ENCODE data around the gene HYLS1. TPM values are rescaled to one million over a fixed set of nuclear protein-coding genes. Genes with fewer than 3 reads are reported as not detected.

HYLS1 gene
- total and polyA plus RNA-seq, 7 donors, result 3.0 to 8.7 (median 6.1) TPM

- no peak for DNase-seq
- TF ChIP-seq POLR2A (IDR thresholded peaks at IDR 0.05) (no peak), POLR2AphosphoS5 (IDR thresholded peaks at IDR 0.05) (no peak), CTCF (IDR thresholded peaks at IDR 0.05) (no peak), EP300 (IDR thresholded peaks at IDR 0.05) (no peak)
- Histone ChIP-seq H3K27me3 (no peaks in the 10 kb centered on the region), H3K27ac (no peak overlapping the region), H3K4me3 (no peak overlapping the region), H3K9me3 (no peaks in the 10 kb centered on the region), H3K4me1 (peaks cover 0 to 17% (median 13%) of the 10 kb centered on the region in 4 donors), H3K36me3 (no peaks in the 10 kb centered on the region)
- intact Hi-C loops (cut with DNase I), result no loop called here
- 87 to 90% methylated on average over 12 of the region's 12 CpGs for WGBS, 2 donors
Measured at GRCh38 chr11:125926682-125927081, 39.2 kb downstream of the HYLS1 start.

GRCh38 chr11:125929445-125930075 is 42.1 kb downstream of the HYLS1 start:
- Histone ChIP-seq H3K9me3 (no peaks in the 10 kb centered on the region), H3K27ac (no peak overlapping the region), H3K4me3 (no peak overlapping the region), H3K4me1 (peaks cover 0 to 31% (median 20%) of the 10 kb centered on the region in 4 donors), H3K36me3 (no peaks in the 10 kb centered on the region), H3K27me3 (no peaks in the 10 kb centered on the region)
- WGBS, 2 donors, result 81 to 84% methylated on average over 9 of the region's 9 CpGs
- no peak for TF ChIP-seq EP300 (IDR thresholded peaks at IDR 0.05)
- TF ChIP-seq POLR2AphosphoS5 (IDR thresholded peaks at IDR 0.05), result no peak
- TF ChIP-seq POLR2A (IDR thresholded peaks at IDR 0.05), result no peak
- TF ChIP-seq CTCF (IDR thresholded peaks at IDR 0.05), result no peak
- DNase-seq, result no peak
- intact Hi-C loops (cut with DNase I), result no loop called here

GRCh38 chr11:125930076-125930450 is 42.6 kb downstream of the HYLS1 start:
- no peaks in the 10 kb centered on the region for H3K27me3 ChIP-seq
- intact Hi-C loops (cut with DNase I), result no loop called here
- H3K27ac ChIP-seq, result no peak overlapping the region

GRCh38 chr11:125931116-125931515 is 43.6 kb downstream of the HYLS1 start:
- no peaks in the 10 kb centered on the region for H3K27me3 ChIP-seq
- TF ChIP-seq POLR2AphosphoS5 (IDR thresholded peaks at IDR 0.05) (no peak), CTCF (IDR thresholded peaks at IDR 0.05) (no peak), EP300 (IDR thresholded peaks at IDR 0.05) (no peak), POLR2A (IDR thresholded peaks at IDR 0.05) (no peak)
- no peaks in the 10 kb centered on the region for H3K36me3 ChIP-seq
- peaks cover 0 to 29% (median 16%) of the 10 kb centered on the region in 4 donors for H3K4me1 ChIP-seq
- H3K9me3 ChIP-seq, result no peaks in the 10 kb centered on the region
- DNase-seq, result no peak
- no peak overlapping the region for H3K4me3 ChIP-seq
- 69 to 70% methylated on average over 3 of the region's 3 CpGs for WGBS, 2 donors
- intact Hi-C loops (cut with DNase I), result no loop called here
- peak overlapping the region in 1 of 4 donors; percentile 30 for H3K27ac ChIP-seq

More at GRCh38 chr11:125930076-125930450, 42.6 kb downstream of the HYLS1 start:
- 90 to 92% methylated on average over 11 of the region's 11 CpGs for WGBS, 2 donors
- Histone ChIP-seq H3K4me3 (no peak overlapping the region), H3K36me3 (no peaks in the 10 kb centered on the region), H3K9me3 (no peaks in the 10 kb centered on the region), H3K4me1 (peaks cover 0 to 31% (median 20%) of the 10 kb centered on the region in 4 donors)
- DNase-seq, result no peak
- no peak for TF ChIP-seq EP300 (IDR thresholded peaks at IDR 0.05)

- WGBS, 2 donors, result 67 to 72% methylated on average over 6 of the region's 6 CpGs
- no peak for TF ChIP-seq POLR2A (IDR thresholded peaks at IDR 0.05)
- no peak for TF ChIP-seq EP300 (IDR thresholded peaks at IDR 0.05)
- peak in 1 of 4 donors; percentile 36 for TF ChIP-seq POLR2AphosphoS5 (IDR thresholded peaks at IDR 0.05)
- no peak for TF ChIP-seq CTCF (IDR thresholded peaks at IDR 0.05)
- H3K36me3 ChIP-seq, result no peaks in the 10 kb centered on the region
- peak overlapping the region in 1 of 4 donors; percentile 30 for H3K27ac ChIP-seq
- intact Hi-C loops (cut with DNase I), result no loop called here
- no peaks in the 10 kb centered on the region for H3K9me3 ChIP-seq
- no peak for DNase-seq
- H3K4me3 ChIP-seq, result no peak overlapping the region
- H3K27me3 ChIP-seq, result no peaks in the 10 kb centered on the region
- peaks cover 0 to 29% (median 16%) of the 10 kb centered on the region in 4 donors for H3K4me1 ChIP-seq
Measured at GRCh38 chr11:125931668-125932067, 44.2 kb downstream of the HYLS1 start.

Measured in sigmoid colon (tissue), 7 donors.